ENCODE data around the gene COL6A1. TPM values are rescaled to one million over a fixed set of nuclear protein-coding genes. Genes with fewer than 3 reads are reported as not detected.
"Not testable (repeated sequence)": the region's sequence is repeated elsewhere in the genome, so short reads cannot be mapped to it uniquely, and the experiment has no call there.

Gene COL6A1
- total and polyA plus RNA-seq, 4 experiments from 2014 or later = 0.87 to 6.0 (median 5.2) TPM; not detected in 1

- CTCF ChIA-PET (ENCODE audit: partially characterized antibody) = no interaction called here
- no peaks in the 10 kb centered on the region for H3K36me3 ChIP-seq (ENCODE audit: insufficient read depth, low read length)
- H3K27ac ChIP-seq (ENCODE audit: low read depth, low read length) = no peak overlapping the region
- H3K9me3 Mint-ChIP-seq = no peaks in the 10 kb centered on the region
- no peak overlapping the region for H3K4me3 ChIP-seq (ENCODE audit: low read length in 2 of 2)
- H3K9me3 ChIP-seq (ENCODE audit: control insufficient read depth in 1 of 2, low read length in 2 of 2) = no peaks in the 10 kb centered on the region
- no peaks in the 10 kb centered on the region for H3K4me1 Mint-ChIP-seq
- peaks cover 0 to 3% of the 10 kb centered on the region in 2 donors for H3K36me3 Mint-ChIP-seq
- no peak for DNase-seq
- POLR2A ChIA-PET (ENCODE audit: partially characterized antibody) = no interaction called here
- no peaks in the 10 kb centered on the region for H3K4me1 ChIP-seq (ENCODE audit: insufficient read depth, low read length)
- intact Hi-C loops (cut with micrococcal nuclease) = no loop called here
- H3K4me3 Mint-ChIP-seq = no peak overlapping the region
- peak overlapping the region in 1 of 7 donors; percentile 25 for H3K27ac Mint-ChIP-seq
- H3K27me3 Mint-ChIP-seq = peaks cover 4 to 7% of the 10 kb centered on the region in 2 donors
- no peaks in the 10 kb centered on the region for H3K27me3 ChIP-seq (ENCODE audit: insufficient read depth, low read length)
These were observed 59.1 kb downstream of the COL6A1 start for GRCh38 chr21:46040707-46041106.

- no peak for DNase-seq
- H3K27me3 ChIP-seq (ENCODE audit: insufficient read depth, low read length) = no peaks in the 10 kb centered on the region
- CTCF ChIA-PET (ENCODE audit: partially characterized antibody) = no interaction called here
- H3K4me1 ChIP-seq (ENCODE audit: insufficient read depth, low read length) = no peaks in the 10 kb centered on the region
- Mint-ChIP-seq H3K27ac (no peak overlapping the region), H3K4me3 (no peak overlapping the region), H3K4me1 (no peaks in the 10 kb centered on the region), H3K36me3 (peaks cover 0 to 3% of the 10 kb centered on the region in 2 donors), H3K9me3 (no peaks in the 10 kb centered on the region), H3K27me3 (peaks cover 4 to 7% of the 10 kb centered on the region in 2 donors)
- H3K36me3 ChIP-seq (ENCODE audit: insufficient read depth, low read length) = no peaks in the 10 kb centered on the region
- H3K4me3 ChIP-seq (ENCODE audit: low read length in 2 of 2) = no peak overlapping the region
- POLR2A ChIA-PET (ENCODE audit: partially characterized antibody) = no interaction called here
- H3K27ac ChIP-seq (ENCODE audit: low read depth, low read length) = no peak overlapping the region
- no peaks in the 10 kb centered on the region for H3K9me3 ChIP-seq (ENCODE audit: control insufficient read depth in 1 of 2, low read length in 2 of 2)
- intact Hi-C loops (cut with micrococcal nuclease) = no loop called here
These were observed 59.6 kb downstream of the COL6A1 start for GRCh38 chr21:46041183-46041582.

- H3K27me3 Mint-ChIP-seq = peaks cover 4 to 6% of the 10 kb centered on the region in 2 donors
- no peak for DNase-seq
- H3K4me1 ChIP-seq (ENCODE audit: insufficient read depth, low read length) = no peaks in the 10 kb centered on the region
- peaks cover 0 to 4% (median 0%) of the 10 kb centered on the region in 8 donors for H3K9me3 Mint-ChIP-seq
- H3K4me3 Mint-ChIP-seq = no peak overlapping the region
- POLR2A ChIA-PET (ENCODE audit: partially characterized antibody) = no interaction called here
- no peak overlapping the region for H3K27ac ChIP-seq (ENCODE audit: low read depth, low read length)
- peaks cover 0 to 3% of the 10 kb centered on the region in 2 donors for H3K36me3 Mint-ChIP-seq
- H3K4me1 Mint-ChIP-seq = no peaks in the 10 kb centered on the region
- H3K9me3 ChIP-seq (ENCODE audit: control insufficient read depth in 1 of 2, low read length in 2 of 2) = no peaks in the 10 kb centered on the region
- intact Hi-C loops (cut with micrococcal nuclease) = no loop called here
- no peaks in the 10 kb centered on the region for H3K36me3 ChIP-seq (ENCODE audit: insufficient read depth, low read length)
- CTCF ChIA-PET (ENCODE audit: partially characterized antibody) = no interaction called here
- no peak overlapping the region for H3K4me3 ChIP-seq (ENCODE audit: low read length in 2 of 2)
- no peaks in the 10 kb centered on the region for H3K27me3 ChIP-seq (ENCODE audit: insufficient read depth, low read length)
- no peak overlapping the region for H3K27ac Mint-ChIP-seq
These were observed 63.6 kb downstream of the COL6A1 start for GRCh38 chr21:46045154-46045553.

- no peak for DNase-seq
- H3K27ac ChIP-seq (ENCODE audit: low read depth, low read length) = no peak overlapping the region
- Mint-ChIP-seq H3K36me3 (peaks cover 0 to 3% of the 10 kb centered on the region in 2 donors), H3K9me3 (peaks cover 0 to 4% (median 0%) of the 10 kb centered on the region in 8 donors), H3K27ac (no peak overlapping the region), H3K27me3 (peaks cover 0 to 4% of the 10 kb centered on the region in 2 donors), H3K4me1 (no peaks in the 10 kb centered on the region), H3K4me3 (no peak overlapping the region)
- no peak overlapping the region for H3K4me3 ChIP-seq (ENCODE audit: low read length in 2 of 2)
- intact Hi-C loops (cut with micrococcal nuclease) = no loop called here
- H3K4me1 ChIP-seq (ENCODE audit: insufficient read depth, low read length) = no peaks in the 10 kb centered on the region
- no peaks in the 10 kb centered on the region for H3K27me3 ChIP-seq (ENCODE audit: insufficient read depth, low read length)
- no peaks in the 10 kb centered on the region for H3K36me3 ChIP-seq (ENCODE audit: insufficient read depth, low read length)
- H3K9me3 ChIP-seq (ENCODE audit: control insufficient read depth in 1 of 2, low read length in 2 of 2) = no peaks in the 10 kb centered on the region
- CTCF ChIA-PET (ENCODE audit: partially characterized antibody) = no interaction called here
- POLR2A ChIA-PET (ENCODE audit: partially characterized antibody) = no interaction called here
These were observed 64.9 kb downstream of the COL6A1 start for GRCh38 chr21:46046471-46046870.

- H3K27ac Mint-ChIP-seq; H3K9me3 ChIP-seq (ENCODE audit: control insufficient read depth in 1 of 2, low read length in 2 of 2); H3K4me3 Mint-ChIP-seq; H3K9me3 Mint-ChIP-seq; CTCF ChIA-PET (ENCODE audit: partially characterized antibody); H3K4me3 ChIP-seq (ENCODE audit: low read length in 2 of 2); H3K36me3 Mint-ChIP-seq; DNase-seq; H3K27me3 ChIP-seq (ENCODE audit: insufficient read depth, low read length); H3K4me1 Mint-ChIP-seq; H3K4me1 ChIP-seq (ENCODE audit: insufficient read depth, low read length); POLR2A ChIA-PET (ENCODE audit: partially characterized antibody); H3K27me3 Mint-ChIP-seq; H3K27ac ChIP-seq (ENCODE audit: low read depth, low read length); intact Hi-C loops (cut with micrococcal nuclease); H3K36me3 ChIP-seq (ENCODE audit: insufficient read depth, low read length): not testable (repeated sequence)
These were observed 65.3 kb downstream of the COL6A1 start for GRCh38 chr21:46046906-46047305.

GRCh38 chr21:46048926-46049889 lies 67.6 kb downstream of the COL6A1 start:
- no peak overlapping the region for H3K27ac Mint-ChIP-seq
- Histone ChIP-seq H3K27ac (ENCODE audit: low read depth, low read length) (no peak overlapping the region), H3K4me3 (ENCODE audit: low read length in 2 of 2) (no peak overlapping the region), H3K36me3 (ENCODE audit: insufficient read depth, low read length) (no peaks in the 10 kb centered on the region), H3K4me1 (ENCODE audit: insufficient read depth, low read length) (no peaks in the 10 kb centered on the region), H3K9me3 (ENCODE audit: control insufficient read depth in 1 of 2, low read length in 2 of 2) (no peaks in the 10 kb centered on the region), H3K27me3 (ENCODE audit: insufficient read depth, low read length) (no peaks in the 10 kb centered on the region)
- H3K36me3 Mint-ChIP-seq = no peaks in the 10 kb centered on the region
- ChIA-PET CTCF (ENCODE audit: partially characterized antibody) (no interaction called here), POLR2A (ENCODE audit: partially characterized antibody) (no interaction called here)
- no peaks in the 10 kb centered on the region for H3K4me1 Mint-ChIP-seq
- H3K9me3 Mint-ChIP-seq = peaks cover 0 to 6% (median 0%) of the 10 kb centered on the region in 8 donors
- H3K4me3 Mint-ChIP-seq = no peak overlapping the region
- intact Hi-C loops (cut with micrococcal nuclease) = no loop called here
- no peak for DNase-seq
- peaks cover 2 to 6% of the 10 kb centered on the region in 2 donors for H3K27me3 Mint-ChIP-seq

GRCh38 chr21:46049890-46050667 lies 68.5 kb downstream of the COL6A1 start:
- Histone ChIP-seq H3K4me3 (ENCODE audit: low read length in 2 of 2) (no peak overlapping the region), H3K4me1 (ENCODE audit: insufficient read depth, low read length) (no peaks in the 10 kb centered on the region), H3K27ac (ENCODE audit: low read depth, low read length) (no peak overlapping the region), H3K36me3 (ENCODE audit: insufficient read depth, low read length) (no peaks in the 10 kb centered on the region), H3K9me3 (ENCODE audit: control insufficient read depth in 1 of 2, low read length in 2 of 2) (no peaks in the 10 kb centered on the region), H3K27me3 (ENCODE audit: insufficient read depth, low read length) (no peaks in the 10 kb centered on the region)
- Mint-ChIP-seq H3K27ac (no peak overlapping the region), H3K36me3 (no peaks in the 10 kb centered on the region), H3K27me3 (peaks cover 2 to 6% of the 10 kb centered on the region in 2 donors), H3K4me1 (no peaks in the 10 kb centered on the region), H3K4me3 (no peak overlapping the region), H3K9me3 (peaks cover 0 to 6% (median 0%) of the 10 kb centered on the region in 8 donors)
- POLR2A ChIA-PET (ENCODE audit: partially characterized antibody) = no interaction called here
- CTCF ChIA-PET (ENCODE audit: partially characterized antibody) = no interaction called here
- intact Hi-C loops (cut with micrococcal nuclease) = no loop called here
- no peak for DNase-seq
